Testis (tissue), 3 donors: ENCODE measurements around the gene RERE. TPM values are rescaled to one million over a fixed set of nuclear protein-coding genes. Genes with fewer than 3 reads are reported as not detected.
"Not testable (repeated sequence)": the region's sequence is repeated elsewhere in the genome, so short reads cannot be mapped to it uniquely, and the experiment has no call there.

ENCODE experiments used
- DNase-seq: peaks from one replicate; pipeline ENCODE4 v3.0.0-alpha.2; 2019
- H3K27ac ChIP-seq, 2 donors: fragments of 200-600 bp; sonication (generic); one replicate each; pipeline ENCODE4 v1.5.1; 2019
- H3K27me3 ChIP-seq: fragments of 200-600 bp; sonication (generic); one replicate; pipeline ENCODE4 v1.5.1; 2019
- H3K36me3 ChIP-seq: fragments of 200-600 bp; sonication (generic); one replicate; pipeline ENCODE4 v1.5.1; 2017; ENCODE audit warnings: low read depth; ENCODE audit errors: missing control alignments
- H3K4me1 ChIP-seq: fragments of 200-600 bp; sonication (generic); one replicate; pipeline ENCODE4 v1.5.1; 2019
- H3K4me3 ChIP-seq, 2 donors: fragments of 200-600 bp; sonication (generic); one replicate each; pipeline ENCODE4 v1.5.1; 2017 to 2019
- H3K9me3 ChIP-seq: fragments of 200-600 bp; sonication (generic); one replicate; pipeline ENCODE4 v1.5.1; 2017
- POLR2A ChIP-seq: fragments of 450-650 bp; IDR thresholded peaks from one replicate; pipeline ENCODE4 v1.6.1; 2017; ENCODE audit warnings: antibody characterized with exemption, mild to moderate bottlenecking, moderate library complexity
- WGBS, 2 donors: methylation state at CpG; one replicate each; pipeline ENCODE4 v1.1.5; 2018; 5-methylcytosine and 5-hydroxymethylcytosine counted together
- intact Hi-C: fragments of 100-400 bp; cut with DNase I; formaldehyde crosslinking; loops from one replicate; pipeline ENCODE4 v1.15.1; 2023; ENCODE audit warnings: low total_unique reads
- polyA plus RNA-seq: library from polyadenylated mRNA; stranded (reverse); fragments of 350-450 nt; fragmentation: Illumina TruSeq; extraction: RNeasy Lipid Tissue Mini Kit (QIAGEN cat#74804); gene quantifications from one replicate; pipeline ENCODE4 v1.2.3, GENCODE V29; 2014; ENCODE audit warnings: low read depth, low replicate concordance; ENCODE audit not compliant: insufficient read depth
- total RNA-seq, 2 donors: library from RNA; depleted of rRNA; stranded (reverse); fragments of >200 nt; gene quantifications; one replicate each; pipeline ENCODE4 v1.2.3, GENCODE V29; 2016
- TF ChIP-seq, protein P1 (sequence below), 3 experiments: fragments of 450-650 bp in 2 of 3; fragments of 200-600 bp in 1 of 3; sonication (generic) in 1 of 3; IDR thresholded peaks; one replicate each; pipeline ENCODE4 v1.5.1; 2016 to 2019; ENCODE audit warnings: antibody characterized with exemption in 3 of 3, mild to moderate bottlenecking in 2 of 3, moderate library complexity in 1 of 3

Gene RERE
- total and polyA plus RNA-seq, 3 donors from 2014 or later = 90.8 to 229 (median 203) TPM

DNA sequence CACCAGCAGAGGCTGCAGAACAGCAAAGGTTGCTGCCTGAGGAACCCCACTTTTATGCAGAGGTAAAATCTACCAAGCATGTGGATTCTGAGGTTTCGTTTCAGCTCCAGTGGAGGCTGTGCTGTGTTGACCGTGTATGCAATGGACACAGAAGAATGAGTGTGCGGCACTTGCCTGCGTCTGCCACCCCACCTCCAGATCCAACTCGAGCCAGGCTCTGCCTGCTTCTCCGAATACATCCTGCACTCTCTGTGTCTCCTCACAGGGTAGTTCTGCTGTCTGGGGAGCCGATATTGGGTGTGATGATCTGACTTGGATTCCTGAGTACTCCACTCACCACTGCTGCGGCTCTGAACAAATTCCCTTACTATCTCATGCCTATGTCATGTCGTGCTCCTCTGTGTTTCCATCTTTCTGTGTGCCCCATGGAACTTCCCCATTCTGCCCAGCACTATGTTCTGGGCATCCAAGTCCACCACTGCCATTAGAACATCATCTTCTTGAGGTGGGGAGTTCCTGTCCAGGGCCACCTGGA, 369.8 kb downstream of the RERE start:
- Histone ChIP-seq H3K27ac (no peak overlapping the region), H3K4me3 (no peak overlapping the region), H3K36me3 (no peaks in the 10 kb centered on the region), H3K9me3 (no peaks in the 10 kb centered on the region), H3K4me1 (peaks cover 5% of the 10 kb centered on the region), H3K27me3 (no peaks in the 10 kb centered on the region)
- WGBS, 2 donors = 89 to 93% methylated on average over 9 of the region's 9 CpGs
- TF ChIP-seq, protein P1, sequence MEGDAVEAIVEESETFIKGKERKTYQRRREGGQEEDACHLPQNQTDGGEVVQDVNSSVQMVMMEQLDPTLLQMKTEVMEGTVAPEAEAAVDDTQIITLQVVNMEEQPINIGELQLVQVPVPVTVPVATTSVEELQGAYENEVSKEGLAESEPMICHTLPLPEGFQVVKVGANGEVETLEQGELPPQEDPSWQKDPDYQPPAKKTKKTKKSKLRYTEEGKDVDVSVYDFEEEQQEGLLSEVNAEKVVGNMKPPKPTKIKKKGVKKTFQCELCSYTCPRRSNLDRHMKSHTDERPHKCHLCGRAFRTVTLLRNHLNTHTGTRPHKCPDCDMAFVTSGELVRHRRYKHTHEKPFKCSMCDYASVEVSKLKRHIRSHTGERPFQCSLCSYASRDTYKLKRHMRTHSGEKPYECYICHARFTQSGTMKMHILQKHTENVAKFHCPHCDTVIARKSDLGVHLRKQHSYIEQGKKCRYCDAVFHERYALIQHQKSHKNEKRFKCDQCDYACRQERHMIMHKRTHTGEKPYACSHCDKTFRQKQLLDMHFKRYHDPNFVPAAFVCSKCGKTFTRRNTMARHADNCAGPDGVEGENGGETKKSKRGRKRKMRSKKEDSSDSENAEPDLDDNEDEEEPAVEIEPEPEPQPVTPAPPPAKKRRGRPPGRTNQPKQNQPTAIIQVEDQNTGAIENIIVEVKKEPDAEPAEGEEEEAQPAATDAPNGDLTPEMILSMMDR (IDR thresholded peaks at IDR 0.05) = no peak
- TF ChIP-seq POLR2A = no peak
- intact Hi-C loops = no loop called here
- DNase-seq = no peak

GRCh38 chr1:8446119-8446518, 371.3 kb downstream of the RERE start:
- H3K4me3 ChIP-seq, H3K27ac ChIP-seq, intact Hi-C loops, DNase-seq, H3K4me1 ChIP-seq, H3K9me3 ChIP-seq, H3K27me3 ChIP-seq, H3K36me3 ChIP-seq: not testable (repeated sequence)
- 95 to 97% methylated on average over 5 of the region's 5 CpGs for WGBS, 2 donors

GRCh38 chr1:8443558-8444194, 373.8 kb downstream of the RERE start:
- Histone ChIP-seq H3K36me3 (no peaks in the 10 kb centered on the region), H3K4me3 (no peak overlapping the region), H3K9me3 (no peaks in the 10 kb centered on the region), H3K27me3 (no peaks in the 10 kb centered on the region), H3K27ac (no peak overlapping the region), H3K4me1 (peaks cover 16% of the 10 kb centered on the region)
- DNase-seq = no peak
- no peak for TF ChIP-seq POLR2A
- TF ChIP-seq, protein P1 (IDR thresholded peaks at IDR 0.05) = no peak
- intact Hi-C loops = no loop called here
- 80 to 81% methylated on average over 1 of the region's 1 CpG for WGBS, 2 donors

GRCh38 chr1:8441426-8441825, 376.0 kb downstream of the RERE start:
- no peaks in the 10 kb centered on the region for H3K36me3 ChIP-seq
- H3K4me3 ChIP-seq = no peak overlapping the region
- peak overlapping the region in 1 of 2 donors; percentile 19 for H3K27ac ChIP-seq
- WGBS, 2 donors = 83 to 84% methylated on average over 3 of the region's 3 CpGs
- H3K27me3 ChIP-seq = no peaks in the 10 kb centered on the region
- no peak for DNase-seq
- H3K4me1 ChIP-seq = peaks cover 29% of the 10 kb centered on the region
- TF ChIP-seq, protein P1 (IDR thresholded peaks at IDR 0.05) = no peak
- intact Hi-C loops = no loop called here
- no peaks in the 10 kb centered on the region for H3K9me3 ChIP-seq

- peak; percentile 92 for DNase-seq
- Histone ChIP-seq H3K27ac (peak overlapping the region; percentile 18 to 81), H3K36me3 (no peaks in the 10 kb centered on the region), H3K4me1 (peaks cover 29% of the 10 kb centered on the region), H3K9me3 (no peaks in the 10 kb centered on the region), H3K27me3 (no peaks in the 10 kb centered on the region), H3K4me3 (no peak overlapping the region)
- TF ChIP-seq POLR2A = no peak
- TF ChIP-seq, protein P1 (IDR thresholded peaks at IDR 0.05) = peak in 1 of 3 experiments; percentile 25
- intact Hi-C loops = no loop called here
- WGBS, 2 donors = 23 to 36% methylated on average over 8 of the region's 8 CpGs
Observed at GRCh38 chr1:8439015-8439702, 378.3 kb downstream of the RERE start.
